SKM-1 treated with dmso at 0.1 percent for 144 hours (cell line): Measurements from ENCODE around the gene NRXN3.

ENCODE experiments used
- DNase-seq: peaks from one replicate; lab custom pipeline; 2025; ENCODE audit not compliant: unreplicated experiment; lab: John Stamatoyannopoulos, UW

Gene NRXN3

DNA sequence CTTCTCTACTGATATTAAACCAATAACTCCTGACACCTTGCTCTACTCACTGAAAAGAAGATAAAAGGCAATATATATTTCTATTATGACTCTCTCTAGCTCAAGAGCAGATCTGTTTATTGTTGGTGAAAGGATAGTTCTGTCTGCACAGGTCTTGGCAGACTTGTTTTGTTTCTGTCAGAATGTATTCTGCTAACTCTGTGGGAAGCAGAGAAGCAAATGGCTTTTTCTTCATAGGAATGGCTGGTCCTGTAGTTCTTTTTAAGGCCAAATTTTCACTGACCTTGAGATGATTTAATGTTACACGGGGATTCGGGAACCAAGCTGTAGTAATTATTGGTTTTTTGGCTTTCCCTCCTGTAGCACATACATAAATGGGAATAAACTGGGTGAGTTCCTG is 1529.0 kb downstream of the NRXN3 start:
- DNase-seq: no peak

- no peak for DNase-seq
These were observed 1531.2 kb downstream of the NRXN3 start for GRCh38 chr14:79701371-79701770.

DNA sequence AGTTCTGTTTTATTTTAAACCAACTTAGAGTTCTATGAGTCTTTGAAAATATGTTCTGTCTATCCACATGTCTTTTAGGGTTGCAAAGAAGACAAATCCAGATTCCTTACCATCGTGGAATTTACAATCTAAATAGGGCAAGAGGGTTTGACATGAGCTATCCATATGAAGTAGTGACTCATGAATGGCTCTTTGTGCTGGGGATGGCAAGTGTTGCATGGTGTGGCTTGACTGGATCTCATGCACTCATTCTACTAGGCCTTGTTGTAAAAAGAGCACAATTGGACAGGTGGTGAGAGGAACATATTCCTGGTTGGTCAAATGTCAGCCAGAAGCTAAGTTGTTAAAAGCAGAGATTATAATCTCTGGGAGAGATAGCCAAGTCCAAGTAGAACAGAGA is 1532.0 kb downstream of the NRXN3 start:
- no peak for DNase-seq

- DNase-seq: no peak
These were observed 1533.0 kb downstream of the NRXN3 start for GRCh38 chr14:79703209-79703608.

DNA sequence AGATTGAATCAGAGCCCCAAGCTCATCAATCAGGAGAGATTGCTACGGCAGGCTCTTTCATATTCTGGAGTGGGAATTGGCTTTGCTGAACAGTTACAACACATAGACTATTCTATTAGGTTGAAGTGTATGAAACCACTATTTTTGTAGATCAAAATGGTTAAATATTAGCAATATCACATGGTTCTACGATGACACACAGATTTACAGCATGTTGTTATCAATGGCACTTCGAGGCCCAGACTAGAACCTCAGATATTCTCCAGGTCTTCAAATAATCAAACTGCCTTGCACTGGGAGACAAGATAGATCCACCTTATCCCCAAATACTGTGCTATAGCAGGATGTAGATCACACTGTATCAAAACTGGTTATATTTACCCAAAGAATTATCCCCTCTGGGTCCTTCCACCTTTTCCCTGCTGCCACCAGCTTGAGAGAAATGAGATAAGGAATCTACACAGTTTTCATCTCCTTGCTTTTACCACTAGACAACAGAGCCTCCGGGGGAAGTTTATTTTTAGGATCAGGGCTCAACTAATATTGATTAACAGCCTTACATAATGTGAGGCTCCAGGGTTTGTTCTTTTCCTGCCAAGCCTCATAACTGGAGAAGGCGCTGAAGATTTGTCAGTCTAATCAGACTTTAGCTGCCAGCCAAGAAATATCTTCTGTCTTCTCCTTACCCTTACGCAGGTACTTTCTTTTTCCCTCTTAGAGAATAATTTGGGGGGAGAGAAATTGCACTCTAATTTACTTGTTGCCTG is 1534.1 kb downstream of the NRXN3 start:
- no peak for DNase-seq

- DNase-seq: no peak
These were observed 1535.1 kb downstream of the NRXN3 start for GRCh38 chr14:79705126-79705894.

DNA sequence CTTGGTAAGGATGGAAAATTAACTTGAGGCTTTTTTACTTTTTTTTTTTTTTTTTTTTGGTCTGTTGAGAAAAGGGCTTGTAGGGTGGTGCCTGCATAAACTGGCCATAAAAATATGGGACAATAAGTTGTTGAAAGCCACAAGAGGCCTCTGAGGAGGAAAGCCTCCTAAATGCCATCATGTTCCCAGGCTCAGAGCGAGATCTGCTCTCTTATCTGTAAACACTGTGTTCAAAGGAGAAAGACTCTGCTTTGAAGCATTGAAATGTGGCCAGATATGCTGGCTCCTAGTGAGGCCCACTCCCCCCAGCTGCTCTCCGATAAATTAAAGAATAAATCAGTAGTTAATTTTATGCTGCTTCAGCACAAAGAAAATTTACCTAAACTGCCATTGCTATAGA is 1536.2 kb downstream of the NRXN3 start:
- no peak for DNase-seq

DNA sequence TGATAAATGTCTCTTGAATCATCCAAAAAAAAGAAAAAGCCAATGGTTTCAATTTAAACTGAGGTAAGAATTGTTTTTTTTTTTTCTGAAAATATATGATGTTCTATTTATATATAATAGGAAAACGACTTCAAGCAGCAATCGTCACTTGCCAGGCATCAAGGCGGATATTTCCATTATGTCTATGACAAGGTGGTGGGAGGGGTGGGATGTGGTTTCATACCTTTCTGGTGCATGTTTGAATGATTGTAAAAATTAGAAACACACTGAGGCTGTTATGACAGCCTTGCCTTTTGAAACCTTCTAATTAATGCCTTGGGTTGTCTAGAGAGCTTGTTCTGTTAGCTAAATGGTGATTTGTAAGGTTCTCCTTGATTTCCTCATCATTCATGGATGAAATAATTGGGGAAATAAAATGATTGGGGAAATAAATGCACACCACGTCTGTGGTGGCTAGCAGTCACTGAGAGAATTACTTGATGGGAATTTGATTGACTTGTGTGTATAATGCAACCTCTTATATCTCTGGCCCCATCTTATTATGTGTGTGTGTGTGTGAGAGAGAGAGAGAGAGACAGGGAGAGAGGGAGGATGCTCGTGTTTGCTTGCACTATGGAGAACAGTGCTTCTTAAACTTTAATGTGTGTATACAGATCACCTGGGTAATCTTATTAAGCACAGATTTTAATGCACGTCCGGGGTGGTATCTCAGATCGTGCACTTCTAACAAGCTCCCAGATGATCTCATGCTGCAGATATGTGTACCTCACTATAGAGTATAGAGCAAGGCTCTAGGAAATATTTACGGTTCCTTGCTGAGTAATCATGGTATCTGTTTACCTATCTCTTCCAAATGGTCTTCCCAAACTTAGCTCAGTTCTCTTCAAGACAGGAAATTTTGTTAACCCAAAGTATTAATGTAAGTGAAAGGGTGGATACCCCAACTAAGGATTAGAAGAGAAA is 1538.5 kb downstream of the NRXN3 start:
- no peak for DNase-seq

- no peak for DNase-seq
These were observed 1539.4 kb downstream of the NRXN3 start for GRCh38 chr14:79709573-79709972.

- DNase-seq: no peak
These were observed 1542.3 kb downstream of the NRXN3 start for GRCh38 chr14:79712302-79712950.

GRCh38 chr14:79721399-79722084 is 1551.4 kb downstream of the NRXN3 start:
- DNase-seq: no peak

DNA sequence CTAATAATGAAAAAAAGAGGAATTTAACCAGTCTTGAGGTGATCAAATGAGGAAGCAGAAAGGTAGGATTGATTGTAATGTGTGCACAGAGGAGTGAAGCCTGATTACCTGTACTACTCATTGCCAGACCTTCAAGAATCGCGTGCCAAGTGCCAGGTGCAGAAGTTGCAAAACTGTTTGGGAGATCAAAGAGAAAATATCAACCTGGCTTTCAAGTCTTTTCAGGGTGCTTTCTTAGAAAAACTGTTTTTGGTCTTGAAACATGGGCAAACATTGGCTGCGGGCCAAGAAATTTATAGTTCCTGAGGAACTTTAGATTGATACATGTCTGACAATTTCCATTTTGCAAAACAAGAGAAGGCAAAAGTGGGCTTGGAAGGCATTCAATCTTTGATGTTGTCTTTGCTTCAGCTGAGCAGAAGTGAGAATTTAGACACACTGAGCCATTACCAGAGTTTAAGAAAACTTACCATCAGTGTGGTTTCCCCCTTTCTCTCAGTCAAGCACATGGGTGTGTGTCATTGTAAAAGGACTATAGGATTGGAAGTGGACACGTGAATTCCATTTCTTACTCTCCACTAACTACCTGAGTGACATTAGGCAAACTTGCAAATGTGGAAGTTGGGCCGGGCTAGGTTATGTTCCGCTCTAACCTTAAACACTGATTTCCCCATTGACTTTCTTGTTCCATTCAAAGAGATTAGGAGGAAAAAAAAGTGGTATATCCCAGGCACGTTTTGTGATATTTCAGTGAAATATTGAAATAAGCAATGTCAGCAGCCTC is 1555.0 kb downstream of the NRXN3 start:
- no peak for DNase-seq

DNA sequence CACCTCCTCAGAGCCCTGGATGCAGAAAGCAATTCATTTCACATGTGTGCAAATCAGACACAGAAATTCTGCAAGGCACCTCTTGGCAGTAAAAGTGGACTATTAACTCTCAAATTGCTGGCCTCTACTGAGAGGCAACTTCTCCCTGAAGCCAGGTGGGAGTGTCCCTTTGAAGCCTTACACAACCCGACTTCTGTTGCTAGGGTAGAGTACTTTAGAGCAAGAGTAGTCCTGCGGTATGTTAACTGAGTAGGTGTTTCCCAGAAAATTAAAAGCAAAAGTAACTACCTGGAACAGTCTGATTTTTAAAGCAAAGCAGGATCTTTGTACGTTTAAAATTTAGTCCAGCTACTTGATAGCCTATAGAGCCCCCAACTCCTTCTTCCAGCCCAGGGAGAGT is 1557.7 kb downstream of the NRXN3 start:
- no peak for DNase-seq

- DNase-seq: no peak
These were observed 1558.2 kb downstream of the NRXN3 start for GRCh38 chr14:79728331-79728730.

- no peak for DNase-seq
These were observed 1559.6 kb downstream of the NRXN3 start for GRCh38 chr14:79729731-79730130.

DNA sequence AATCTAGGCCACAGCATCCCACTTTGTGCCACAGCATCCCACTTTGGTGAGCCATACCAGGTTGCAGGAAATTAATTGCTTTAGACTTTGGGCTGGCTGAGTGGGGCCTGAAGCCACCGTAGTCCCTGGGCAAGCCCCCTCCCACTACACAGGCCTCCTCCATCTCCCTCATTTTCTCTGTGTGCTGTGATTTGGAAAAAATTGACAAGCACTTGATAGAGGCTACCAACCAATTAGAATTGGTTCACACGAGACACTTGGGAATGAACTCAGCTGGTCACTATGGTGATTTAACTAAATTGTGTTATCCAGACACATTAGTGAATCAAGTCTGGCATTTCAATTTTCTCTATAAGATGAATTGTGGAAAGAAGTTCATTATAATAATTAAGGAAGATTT is 1560.0 kb downstream of the NRXN3 start:
- no peak for DNase-seq

- no peak for DNase-seq
These were observed 1560.8 kb downstream of the NRXN3 start for GRCh38 chr14:79730953-79731352.

DNA sequence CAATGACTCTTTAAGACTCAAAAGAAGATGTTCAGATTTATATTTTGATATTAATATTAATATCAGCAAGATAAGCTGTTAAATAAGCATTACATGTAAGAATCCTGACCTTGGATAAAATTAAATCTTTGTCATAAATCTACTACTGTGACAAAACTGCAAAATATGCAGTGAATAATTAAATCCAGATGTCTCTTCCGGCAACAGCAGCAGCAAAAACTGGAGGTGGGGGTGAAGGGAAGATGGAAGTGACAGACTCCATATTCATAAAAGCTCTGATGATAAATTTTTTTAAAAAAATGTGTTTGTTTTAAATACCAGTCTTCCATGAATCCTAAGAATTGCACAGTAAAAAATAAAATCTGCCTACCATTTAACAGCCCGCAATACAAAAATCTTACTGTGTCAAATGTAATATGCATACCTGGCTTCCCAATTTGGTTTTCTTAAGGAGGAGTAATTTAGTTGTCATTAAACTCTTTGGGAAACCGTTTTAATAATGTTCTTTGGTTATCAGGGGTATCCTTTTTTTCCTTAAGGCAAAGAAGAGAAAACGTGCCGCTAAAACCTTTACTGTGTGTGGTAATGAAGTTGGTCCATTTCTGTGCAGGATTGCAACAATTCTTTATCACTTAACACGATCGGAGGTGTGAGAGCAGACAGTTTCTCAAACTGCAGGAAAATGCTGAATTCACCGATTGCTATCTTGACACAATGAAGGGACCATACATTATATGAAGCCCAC is 1562.9 kb downstream of the NRXN3 start:
- no peak for DNase-seq

DNA sequence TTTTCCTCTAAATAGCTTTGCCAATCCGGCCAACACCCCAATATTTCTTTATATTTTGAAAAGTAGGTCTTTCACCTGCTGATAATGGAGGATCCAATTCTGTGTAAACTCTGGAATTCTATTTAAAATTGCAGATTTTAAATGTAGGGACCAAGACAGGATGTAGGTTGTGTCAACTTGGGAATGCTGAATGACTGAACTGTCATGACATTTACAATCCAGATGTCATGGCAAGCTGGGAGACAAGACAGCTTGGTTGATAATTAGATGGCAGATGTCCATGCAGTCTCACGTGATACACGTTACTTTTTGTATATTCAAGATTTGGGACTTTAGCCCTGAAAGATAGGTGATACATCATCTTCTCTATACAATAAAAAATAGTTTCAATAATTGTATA is 1564.0 kb downstream of the NRXN3 start:
- DNase-seq: no peak
